Activated naive CD4-positive, alpha-beta T cell (primary cell): ENCODE results near the gene TXLNG.

Experiments used
- DNase-seq, 4 experiments: peaks; one replicate each; lab custom pipeline; 2025; lab: John Stamatoyannopoulos, UW

TXLNG gene

DNA sequence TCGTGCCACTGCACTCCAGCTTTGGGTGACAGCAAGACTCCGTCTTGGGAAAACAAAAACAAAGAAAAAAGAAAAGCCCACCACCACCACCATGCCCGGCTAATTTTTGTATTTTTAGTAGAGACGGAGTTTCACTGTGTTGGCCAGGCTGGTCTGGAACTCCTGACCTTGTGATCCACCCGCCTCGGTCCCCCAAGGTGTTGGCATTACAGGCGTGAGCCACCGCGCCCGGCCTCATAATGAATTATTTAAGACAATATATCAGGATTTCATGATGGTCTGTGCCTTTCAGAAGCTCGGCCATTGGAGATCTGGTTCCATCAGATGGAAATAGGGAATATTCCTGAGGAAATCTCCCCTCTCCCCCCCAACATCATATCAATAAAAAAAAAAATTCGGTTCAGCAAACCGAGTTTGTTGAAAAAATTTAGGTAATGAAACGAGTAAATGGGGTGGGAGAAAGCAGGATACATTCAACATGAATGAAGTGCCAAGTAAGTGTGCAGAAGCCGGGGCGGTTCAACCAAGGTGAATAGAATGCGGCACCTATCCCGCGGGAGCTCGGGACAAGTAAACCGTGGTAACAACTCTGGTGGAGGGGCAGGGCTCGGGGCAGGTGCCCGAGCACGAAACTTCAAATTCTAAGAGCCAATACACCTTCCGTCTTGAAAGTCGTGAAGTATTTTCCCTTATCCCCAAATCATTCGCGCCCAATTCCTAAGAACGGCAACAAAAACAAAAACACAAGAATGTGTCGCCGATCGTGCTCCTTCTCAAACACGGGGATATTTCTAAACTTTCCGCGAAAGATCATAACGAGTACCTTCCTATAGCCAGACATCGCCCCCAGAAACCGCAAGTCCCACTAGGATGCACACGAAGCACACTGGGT is 773 bp upstream of the TXLNG start:
- DNase-seq = peak in 1 of 4 experiments; percentile 2

DNA sequence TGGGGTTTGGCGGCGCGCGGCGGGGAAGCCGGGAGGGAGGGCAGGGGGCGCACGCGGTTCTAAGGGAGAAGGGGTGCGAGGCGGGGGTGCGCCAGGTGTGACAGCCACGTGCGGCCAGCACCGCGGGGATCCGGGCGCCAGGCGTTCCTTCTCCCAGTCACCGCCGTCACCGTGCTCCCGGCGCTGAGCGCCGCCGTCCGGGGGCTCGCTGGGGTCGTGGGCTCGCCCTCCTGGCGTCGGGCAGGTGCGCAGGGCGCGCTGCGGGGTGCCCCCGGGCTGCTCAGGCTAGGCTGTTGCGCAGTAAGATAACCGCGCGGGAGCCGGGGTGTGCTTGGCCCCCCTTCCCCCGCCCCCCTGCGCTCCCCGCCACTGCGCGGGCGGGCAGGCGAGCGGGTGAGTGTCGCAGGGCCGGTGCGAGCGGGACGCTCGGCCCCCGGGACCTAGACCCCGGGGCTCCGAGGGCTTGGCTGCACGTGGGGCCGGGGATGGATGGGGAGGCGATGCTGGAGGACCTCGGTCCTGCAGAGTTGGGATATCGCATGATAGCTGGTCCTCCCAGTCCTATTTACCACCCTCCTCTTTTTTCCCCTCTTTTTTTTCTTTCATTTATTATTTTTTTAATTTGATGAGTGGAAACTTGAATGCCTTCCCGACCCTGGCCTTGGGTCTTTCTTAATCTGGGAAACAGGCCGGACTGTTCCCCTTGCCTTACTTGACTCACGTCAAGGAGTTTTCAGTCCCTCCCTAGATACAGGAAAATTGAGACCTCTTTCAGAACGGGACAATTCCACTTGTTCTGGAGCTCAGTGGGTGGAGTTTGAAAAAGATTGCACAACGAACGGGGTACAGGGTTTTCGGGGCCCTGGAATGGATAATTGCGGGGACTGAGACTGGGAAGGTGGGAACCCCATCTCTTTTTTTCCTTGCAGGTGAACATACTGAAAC is 797 bp downstream of the TXLNG start:
- peak; percentile 5 to 49 (median 24) for DNase-seq

DNA sequence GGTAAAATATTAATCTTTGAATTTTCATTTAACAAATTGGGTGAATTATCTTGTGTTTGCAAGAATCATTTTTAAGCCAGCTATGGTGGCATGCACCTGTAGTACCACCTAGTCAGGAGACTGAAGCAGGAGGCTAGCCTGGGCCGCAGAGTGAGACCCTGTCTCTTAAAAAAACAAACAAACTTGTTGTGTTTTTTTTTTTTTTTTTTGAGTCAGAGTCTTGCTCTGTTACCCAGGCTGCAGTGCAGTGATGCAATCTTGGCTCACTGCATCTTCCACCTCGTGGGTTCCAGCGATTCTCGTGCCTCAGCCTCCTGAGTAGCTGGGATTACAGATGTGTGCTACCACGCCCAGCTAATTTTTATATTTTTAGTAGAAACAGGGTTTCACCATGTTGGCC is 2.2 kb downstream of the TXLNG start:
- DNase-seq = no peak

DNA sequence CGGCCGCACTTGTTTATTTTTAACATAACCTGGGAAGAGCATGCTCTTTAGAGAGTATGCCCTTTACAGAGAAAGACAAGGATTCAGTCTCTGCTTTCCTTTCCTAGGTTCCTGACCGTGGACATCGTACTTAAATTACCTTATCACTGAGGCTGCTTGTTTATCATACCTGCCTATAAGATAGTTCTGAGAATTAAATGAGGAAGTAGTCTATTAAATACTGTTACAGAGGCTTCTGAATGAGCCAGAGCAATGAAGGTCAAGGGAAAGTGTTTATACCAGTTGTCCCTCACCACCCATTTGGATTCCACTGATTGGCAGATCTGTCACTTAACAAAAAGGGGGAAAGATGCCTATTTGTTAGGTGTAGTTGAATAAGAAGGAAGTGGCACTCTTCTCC is 10.0 kb downstream of the TXLNG start:
- DNase-seq = no peak

DNA sequence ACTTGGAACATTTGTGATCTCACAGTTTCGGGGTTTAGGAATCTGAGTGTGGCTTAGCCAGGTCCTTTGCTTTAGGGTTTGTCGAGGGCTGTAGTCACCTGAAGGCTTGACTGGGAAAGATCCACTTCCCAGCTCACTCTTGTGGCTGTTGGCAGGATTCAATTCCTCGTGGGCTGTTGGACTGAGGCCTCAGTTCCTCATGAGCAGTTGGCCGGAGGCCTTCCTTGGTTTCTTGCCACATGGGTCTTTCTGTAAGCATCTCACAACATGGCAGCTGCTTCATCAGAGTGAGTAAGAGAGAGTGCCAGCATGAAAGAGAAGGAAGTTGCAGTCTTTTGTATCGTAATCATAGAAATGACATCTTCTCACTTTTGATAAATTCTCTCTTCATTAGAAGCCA is 11.1 kb downstream of the TXLNG start:
- no peak for DNase-seq

DNA sequence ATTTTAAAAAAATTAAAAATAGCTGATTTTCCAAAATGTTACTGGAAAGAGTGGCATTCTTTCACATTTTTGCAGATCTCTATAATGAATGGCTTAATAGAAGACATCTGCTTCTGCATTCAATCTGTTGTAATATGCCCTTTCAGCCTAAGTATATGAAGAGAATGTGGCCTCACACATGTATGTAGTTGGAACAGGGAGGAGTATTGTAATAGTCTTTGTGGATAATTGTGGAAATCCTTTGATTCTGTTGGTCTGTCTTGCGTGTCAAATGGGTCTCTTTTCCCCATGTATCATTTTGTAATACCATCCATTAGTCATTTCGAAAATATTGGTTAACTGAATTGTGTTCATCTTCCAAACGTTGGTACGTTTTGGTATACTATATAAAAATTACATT is 11.6 kb downstream of the TXLNG start:
- no peak for DNase-seq

DNA sequence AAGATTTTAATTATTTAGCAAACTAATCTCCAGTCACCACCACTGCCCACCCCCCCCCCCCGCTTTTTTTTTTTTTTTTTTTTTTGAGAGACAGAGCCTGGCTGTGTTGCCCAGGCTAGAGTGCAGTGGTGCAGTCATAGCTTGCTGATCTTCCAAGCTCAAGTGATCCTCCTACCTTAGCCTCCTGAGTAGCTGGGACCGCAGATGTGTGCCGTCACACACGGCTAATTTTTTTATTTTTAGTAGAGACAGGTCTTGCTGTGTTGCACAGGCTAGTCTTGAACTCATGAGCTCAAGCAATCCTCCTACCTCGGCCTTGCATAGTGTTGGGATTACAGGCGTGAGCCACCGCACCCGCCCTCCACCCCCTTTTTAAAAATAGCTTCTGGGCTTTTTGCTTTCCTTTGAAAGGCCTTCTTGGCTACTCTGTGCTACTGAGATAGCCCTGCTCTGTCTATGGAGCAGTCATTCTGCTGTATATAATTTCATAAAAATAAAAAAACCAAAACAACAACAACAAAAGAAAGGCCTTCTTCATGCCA is 18.7 kb downstream of the TXLNG start:
- no peak for DNase-seq

DNA sequence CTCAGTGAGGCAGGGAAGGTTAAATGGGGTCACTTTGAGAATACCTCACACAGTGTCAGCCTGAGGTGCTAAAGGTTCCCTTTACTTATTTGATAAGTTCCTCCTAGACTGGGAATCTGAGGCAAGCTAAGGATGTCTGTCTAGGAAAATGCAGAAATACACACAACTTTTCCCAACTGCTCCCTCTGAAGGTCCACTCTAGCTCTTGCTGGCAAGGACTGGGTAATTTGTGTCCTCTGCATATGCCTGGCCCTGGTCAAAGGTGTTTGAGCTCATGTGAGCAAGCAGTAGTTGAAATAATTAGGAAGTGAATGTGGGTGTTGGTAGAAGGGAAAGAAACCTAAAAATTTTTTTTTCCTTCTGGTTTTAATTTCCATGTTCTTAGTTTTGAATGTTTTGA is 21.3 kb downstream of the TXLNG start:
- no peak for DNase-seq

DNA sequence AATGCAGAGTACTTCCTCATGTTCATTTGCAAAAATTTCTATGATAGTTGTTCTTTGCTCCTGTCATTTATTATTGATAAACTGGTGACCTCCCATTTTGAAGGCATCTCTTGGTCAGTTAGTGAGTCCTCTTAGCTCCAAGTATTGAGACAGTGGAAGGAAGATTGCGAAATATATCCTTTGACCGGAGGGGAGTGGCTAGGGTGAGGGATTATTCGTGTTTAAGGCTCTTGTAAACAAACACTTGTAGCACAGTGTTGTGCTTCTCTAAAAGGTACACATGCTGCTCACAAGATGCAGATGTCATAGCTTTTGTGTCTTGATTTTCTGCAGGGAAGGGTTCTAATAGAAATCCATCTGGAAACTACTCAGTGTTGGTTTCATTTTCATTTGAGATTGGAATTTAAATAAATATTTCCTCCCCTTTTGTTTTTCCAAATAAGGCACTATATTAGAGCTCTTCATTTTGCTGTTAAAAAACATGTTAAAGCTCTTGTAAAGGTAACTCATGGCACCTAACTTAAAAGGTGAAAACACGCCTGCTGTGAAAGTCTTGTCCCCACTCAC is 21.8 kb downstream of the TXLNG start:
- DNase-seq = no peak

DNA sequence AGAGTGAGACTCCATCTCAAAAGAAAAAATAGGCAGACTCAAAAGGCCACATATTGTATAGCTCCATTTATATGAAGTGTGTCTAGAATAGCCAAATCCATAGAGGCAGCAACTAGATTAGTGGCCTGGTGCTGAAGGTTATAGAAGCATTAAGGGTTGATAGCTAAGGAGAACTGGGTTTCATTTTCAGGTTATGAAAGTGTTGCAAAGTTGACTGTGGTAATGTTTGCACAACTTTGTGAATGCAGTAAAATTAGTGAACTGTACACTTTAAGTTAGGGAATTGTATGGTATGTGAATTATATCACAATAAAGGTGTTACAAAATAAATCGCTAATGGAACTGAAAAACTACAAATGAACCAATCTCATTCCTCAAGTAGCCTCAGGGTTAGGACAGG is 28.3 kb downstream of the TXLNG start:
- no peak for DNase-seq

DNA sequence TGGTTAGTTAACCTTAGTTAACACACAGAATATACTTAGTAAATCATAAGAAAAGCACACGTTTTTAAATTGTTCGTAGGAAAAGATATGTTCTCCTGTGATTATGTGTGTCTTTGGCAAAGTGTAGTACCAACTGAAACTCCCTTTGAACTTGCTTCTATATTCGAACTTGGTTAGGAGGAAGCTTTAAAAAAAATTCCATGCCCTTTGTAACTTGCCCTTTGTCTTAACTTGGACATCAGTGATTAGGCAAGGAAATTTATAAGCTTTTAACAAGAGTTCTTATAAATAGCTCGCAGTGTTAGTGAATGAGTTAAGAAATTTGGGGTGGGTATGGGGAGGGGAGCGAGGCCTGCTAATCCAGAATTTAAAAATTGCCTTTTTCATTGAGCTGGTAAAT is 33.4 kb downstream of the TXLNG start:
- DNase-seq = no peak

DNA sequence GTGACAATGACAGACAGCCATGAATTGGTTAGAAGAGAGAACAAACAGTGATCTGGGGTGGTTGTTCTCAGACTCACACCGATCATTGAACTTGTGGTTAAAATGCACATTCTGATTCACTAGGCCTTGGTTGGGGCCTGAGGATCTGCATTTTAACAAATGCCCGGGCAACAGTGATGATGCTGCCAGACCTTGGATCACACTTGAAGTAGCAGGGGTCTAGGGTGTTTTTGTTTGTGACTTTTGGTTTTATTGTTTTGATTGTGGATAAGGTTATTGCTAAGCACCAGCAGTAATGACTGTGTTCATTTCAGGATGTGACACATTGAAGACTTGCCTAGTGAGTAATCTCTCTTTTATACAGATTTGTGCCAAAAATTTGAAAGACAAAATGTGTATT is 36.5 kb downstream of the TXLNG start:
- no peak for DNase-seq

DNA sequence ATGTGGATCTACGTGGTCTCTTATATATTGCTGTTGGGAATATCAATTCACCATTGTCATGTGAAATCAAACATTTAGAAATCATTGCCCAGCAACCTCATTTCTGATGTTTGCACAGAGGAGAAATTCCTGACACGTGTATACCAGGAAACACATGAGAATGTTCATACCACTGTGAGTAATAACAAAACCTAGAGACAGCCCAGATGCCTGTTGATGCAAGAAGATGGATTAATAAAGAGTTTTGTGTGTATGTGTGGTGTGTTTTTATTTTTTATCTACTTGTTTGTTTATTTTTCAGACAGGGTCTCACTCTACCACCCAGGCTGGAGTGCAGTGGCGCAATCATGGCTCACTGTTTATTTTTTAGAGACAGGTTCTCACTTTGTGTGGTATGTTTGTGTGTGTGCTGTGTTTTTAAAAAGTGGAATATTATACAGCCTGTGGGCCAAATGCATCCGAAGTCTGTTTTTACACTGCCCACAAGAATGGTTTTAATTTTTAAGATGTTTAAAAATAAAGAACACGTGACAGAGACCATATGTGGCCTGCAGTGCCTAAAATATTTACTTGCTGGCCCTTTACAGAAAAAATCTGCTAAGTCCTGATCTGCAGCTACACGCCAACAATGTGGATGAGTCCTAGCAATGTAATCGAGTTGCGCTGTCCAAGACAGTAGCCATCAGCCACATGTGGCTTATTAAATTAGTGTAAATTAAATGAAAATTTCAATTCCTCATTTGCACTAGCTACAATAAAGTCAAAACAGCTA is 39.2 kb downstream of the TXLNG start:
- no peak for DNase-seq

DNA sequence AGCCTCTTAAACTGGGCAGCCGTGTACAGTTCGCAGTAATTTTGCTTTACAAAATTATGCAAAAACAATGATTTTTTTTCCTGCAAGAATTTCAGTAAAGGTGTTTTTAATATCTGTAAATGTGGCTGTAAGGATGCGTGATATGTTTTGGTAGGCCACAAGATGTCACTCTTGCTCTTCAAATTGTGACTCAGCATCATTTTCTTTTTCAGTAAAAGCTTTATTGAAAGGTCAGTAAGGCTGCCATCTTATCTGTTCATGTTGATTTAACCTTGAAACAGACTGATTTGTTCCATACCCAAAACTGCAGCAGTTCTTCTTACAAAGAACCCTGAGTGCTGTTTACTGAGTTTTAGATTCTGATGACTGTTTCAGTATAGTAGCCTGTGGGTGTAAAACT is 39.9 kb downstream of the TXLNG start:
- DNase-seq = no peak

DNA sequence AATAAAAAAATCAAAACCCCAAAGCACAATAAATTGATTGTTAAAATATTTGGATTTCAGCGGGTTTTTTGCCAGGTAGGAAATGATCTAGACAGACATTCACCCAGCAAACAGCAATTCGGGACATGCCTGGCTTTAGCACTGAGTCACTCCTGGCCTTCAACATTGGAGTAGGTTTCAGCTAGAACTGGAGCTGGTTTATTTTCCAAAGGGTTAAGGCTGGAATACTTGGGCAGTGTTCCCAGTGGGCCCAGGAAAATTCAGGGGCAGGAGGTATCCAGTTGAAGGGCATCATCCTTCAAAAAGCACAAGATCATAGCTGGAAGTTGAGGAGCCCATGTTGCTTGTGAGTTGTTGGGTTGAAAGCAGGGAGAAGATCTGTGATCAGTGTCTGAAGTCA is 41.0 kb downstream of the TXLNG start:
- no peak for DNase-seq

DNA sequence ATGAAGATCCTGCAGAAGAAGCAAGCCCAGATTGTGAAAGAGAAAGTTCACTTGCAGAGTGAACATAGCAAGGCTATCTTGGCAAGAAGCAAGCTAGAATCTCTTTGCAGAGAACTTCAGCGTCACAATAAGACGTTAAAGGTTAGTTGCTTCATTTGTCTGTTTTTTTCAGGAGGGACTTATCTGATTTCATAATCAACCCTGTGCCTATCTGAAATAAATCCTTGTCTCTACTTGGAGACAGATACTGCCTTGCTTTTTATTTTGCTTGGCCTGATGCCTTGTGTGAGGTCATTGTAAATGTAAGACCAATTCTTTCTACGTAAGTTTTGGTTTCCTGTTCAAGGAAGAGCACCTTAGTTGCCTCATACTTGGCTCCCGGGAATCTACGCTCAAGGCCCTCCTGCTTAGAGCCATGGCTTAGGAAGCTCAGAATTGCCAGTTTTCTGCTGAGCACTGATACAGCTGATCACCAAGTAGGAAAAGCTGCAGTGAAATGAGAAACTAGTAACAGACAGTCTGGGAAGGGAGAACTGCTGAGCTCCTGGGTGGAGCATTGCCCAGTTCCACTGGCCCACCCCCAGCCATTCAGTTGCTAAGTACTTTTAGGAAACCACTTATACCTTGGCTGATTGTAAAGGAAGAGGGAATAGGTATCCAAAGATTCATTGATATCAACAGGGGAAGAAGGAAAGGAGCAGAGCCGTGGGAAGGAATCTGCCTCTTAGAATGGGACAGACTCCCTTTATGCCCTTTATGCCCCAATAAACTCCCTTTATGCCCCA is 42.0 kb downstream of the TXLNG start:
- DNase-seq = no peak

DNA sequence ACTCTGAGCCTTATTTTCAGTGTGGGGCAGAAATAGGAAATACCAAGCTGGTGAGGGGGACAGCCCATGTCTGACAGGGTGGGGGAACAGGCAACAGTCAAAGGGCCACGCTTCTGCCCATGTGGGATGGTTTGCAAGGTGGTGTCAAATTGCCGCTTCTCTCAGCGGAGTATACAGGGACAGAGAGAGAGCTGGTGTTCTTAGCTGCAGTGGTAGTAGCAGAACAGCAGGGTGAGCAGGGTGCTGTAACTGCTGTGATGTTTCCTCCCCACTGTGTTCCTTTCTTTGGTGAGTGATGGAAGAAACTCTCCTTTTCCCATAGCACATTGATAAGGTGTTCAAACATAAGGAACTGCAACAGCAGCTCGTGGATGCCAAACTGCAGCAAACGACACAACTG is 46.0 kb downstream of the TXLNG start:
- no peak for DNase-seq

DNA sequence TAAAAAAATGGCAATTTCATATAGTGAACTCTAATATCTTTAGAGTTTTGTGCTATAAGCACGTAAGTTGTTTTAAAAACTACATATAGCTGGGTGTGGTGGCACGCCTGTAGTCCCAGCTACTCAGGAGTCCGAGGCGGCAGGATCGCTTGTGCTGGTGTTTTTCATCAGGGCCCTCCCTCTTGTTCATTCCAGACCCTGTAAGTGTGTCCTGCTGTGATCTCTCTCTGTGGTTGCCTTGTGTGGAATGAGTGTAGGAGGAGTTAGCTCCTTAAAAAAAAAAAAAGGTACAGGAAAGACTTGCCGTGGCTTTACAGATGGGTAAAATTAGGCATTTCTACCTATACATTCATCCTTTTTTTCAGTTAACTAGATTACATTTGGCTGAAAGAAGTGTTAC is 48.5 kb downstream of the TXLNG start:
- DNase-seq = no peak

DNA sequence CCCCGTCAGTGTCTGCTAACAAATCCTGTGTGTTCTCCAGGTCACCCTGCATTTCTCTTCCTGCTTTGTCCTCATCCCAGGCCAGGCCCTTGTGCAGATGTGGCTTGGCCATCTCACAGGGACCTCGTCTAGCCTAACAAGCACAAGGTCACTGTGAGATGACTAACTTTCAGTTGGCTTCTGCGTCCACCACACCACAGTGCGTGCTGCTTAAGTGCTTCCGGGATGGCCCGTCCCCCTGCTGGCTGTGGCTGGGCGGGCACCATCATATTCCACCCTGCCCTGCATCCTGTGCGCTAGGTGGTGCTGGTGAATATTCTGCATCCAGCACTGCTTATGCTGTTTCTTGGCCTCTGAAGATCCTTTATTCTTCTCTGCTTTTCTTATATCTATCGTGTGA is 50.1 kb downstream of the TXLNG start:
- no peak for DNase-seq

DNA sequence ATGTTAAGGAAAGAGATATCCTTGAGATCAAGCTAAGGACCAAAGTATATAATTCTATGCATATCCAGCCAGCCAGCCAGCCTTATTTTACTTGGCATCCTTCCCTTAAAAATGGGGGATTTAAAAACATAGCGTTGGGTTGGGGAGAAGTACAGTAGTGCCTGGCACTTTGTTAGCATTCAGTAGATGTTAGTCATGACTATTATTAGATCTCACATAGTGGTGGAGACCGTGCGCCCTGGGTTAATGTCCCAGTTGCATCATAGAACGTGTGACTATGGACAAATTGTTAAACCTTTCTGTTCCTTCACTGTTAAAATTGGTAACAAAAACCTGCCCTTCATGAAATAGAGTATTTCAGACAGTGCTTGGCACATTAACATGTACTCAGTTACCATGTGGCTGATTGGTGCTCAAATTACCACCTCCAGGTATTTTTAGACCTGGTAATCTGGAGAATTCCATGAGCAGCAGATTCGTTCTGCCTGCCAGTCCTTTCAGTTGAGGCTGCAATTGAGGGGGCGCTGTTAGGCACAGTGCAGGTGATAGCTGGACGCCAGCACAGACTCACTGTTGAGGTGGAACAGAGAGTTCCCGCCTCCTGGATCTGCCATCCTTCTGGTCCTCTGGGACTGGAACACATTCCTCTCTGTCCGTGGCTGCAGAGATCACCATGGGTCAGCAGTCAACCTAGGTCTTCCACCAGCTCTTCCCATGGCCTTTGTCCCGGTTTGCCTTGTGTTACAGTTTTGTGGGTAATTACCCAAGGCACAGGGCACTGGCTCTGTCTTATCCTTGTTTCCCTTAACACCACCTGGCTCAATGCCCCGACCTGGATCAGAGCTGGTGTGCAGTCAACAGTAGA is 52.2 kb downstream of the TXLNG start:
- no peak for DNase-seq
